DMS 273 (cell line): ENCODE results near the gene KRT34.
"Not testable (repeated sequence)": the region's sequence is repeated elsewhere in the genome, so short reads cannot be mapped to it uniquely, and the experiment has no call there.

ENCODE experiments used
- DNase-seq: peaks from one replicate; lab custom pipeline; 2025; ENCODE audit not compliant: unreplicated experiment; lab: John Stamatoyannopoulos, UW

Gene KRT34

DNA sequence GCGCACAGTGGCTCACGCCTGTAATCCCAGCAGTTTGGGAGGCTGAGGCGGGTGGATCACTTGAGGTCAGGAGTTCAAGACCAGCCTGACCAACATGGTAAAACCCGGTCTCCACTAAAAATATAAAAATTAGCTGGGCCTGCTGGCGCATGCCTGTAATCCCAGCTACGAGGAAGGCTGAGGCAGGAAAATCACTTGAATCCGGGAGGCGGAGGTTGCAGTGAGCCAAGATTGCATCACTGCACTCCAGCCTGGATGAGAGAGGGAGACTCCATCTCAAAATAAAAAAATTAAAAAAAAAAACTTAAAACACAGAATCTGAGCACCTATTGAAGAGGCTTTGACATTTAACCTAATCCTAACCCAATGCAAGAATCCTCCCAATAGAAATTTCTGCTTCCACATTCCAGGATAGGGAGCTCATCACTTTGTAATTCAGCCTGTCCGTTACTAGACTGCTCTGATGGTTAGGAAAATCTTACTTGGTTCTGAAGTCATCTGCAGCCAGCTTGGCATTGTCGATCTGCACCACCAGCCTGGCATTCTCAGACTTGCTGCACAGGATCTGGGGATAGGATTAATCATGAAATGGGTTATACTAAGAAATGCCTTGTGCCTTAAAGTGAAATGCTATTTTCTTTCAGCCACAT, 14.6 kb downstream of the KRT34 start:
- no peak for DNase-seq

DNA sequence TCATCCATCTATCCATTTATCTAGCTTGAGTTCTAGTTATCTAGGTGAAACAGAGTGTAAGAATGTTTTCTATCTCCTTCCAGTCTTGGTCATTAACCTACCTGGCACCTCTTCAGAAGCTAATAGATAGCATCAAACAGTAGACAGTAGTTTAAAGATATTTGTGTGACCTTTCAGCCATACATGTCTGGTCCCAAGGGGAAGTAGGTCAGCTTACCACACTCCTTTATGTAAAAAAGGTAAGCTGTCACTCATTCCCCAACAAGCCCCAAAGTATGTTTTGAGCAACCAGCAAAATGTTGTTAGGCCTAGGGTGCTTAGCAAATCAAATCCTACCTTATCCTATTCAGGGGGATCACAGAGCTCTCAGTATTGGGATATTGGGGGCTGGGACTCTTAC, 16.0 kb downstream of the KRT34 start:
- DNase-seq, result no peak

DNA sequence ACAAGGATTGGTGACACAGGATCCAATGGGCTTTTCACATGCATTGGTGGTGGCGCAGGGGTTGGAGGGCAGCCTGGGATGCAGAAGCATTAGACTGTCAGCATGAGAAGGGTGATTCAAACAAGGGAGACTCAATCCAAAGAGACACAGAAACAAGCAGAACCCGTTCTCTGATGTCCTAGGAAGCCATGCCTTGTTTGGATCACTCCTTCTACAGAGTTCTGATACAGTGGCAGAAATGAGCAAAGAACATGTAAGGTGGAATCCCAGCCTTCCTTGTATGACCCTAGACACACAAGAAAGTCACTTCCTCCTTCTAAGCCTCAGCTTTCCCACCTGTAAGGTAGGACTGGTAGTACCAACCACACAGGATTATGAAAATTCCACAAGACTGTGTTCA, 18.2 kb downstream of the KRT34 start:
- DNase-seq, result no peak

DNA sequence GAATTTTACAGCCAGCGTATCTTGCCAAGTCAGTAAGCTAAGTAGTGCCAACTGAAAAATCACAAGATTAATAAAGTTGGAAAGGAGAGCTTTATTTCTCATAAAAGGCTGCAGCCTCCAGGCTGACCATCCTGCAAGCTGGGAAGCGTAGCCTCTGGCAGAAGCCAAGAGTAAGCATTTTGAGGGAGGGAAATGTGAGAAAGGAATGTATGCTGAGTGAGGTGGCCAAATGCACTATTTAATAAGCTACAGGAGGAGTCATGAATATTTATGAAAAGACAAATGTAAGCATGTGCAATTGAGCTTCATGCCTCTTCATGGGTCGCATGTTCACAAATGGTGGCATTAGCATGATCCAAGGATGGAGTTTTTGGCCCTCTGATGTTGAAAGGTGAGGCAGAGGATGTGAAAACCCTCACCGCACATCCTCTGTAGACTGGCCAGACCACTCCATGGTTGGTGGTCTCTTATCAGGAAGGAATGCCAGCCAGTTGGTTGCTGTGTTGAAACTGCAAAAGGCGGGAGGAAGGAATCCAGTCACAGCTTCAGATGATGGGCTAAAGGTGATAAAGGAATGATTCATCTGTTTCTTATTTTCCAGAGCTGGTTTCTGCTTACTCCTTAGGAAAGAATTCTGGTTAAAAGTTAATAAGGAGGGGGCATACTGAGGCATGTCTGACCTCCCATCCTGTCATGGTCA, 21.7 kb downstream of the KRT34 start:
- DNase-seq, result no peak

DNA sequence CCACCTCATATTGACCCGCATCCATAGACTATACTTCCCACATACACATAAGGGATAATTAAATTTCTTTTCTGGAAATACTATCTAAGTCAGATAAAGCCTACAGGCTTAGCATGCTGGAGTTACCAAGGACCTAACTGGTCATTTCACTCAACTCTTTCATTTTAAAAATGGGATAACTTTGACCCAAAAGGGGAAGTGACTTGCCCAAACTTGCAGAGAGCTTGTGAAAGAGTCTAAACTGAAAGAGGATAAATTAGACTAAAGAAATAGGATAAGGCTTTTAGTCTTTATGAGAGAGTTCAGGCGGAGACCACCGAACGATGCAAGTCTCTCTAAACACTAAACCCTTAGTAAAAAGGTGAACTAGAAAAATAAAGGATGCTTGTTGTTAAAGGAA, 27.6 kb downstream of the KRT34 start:
- DNase-seq, result no peak

DNA sequence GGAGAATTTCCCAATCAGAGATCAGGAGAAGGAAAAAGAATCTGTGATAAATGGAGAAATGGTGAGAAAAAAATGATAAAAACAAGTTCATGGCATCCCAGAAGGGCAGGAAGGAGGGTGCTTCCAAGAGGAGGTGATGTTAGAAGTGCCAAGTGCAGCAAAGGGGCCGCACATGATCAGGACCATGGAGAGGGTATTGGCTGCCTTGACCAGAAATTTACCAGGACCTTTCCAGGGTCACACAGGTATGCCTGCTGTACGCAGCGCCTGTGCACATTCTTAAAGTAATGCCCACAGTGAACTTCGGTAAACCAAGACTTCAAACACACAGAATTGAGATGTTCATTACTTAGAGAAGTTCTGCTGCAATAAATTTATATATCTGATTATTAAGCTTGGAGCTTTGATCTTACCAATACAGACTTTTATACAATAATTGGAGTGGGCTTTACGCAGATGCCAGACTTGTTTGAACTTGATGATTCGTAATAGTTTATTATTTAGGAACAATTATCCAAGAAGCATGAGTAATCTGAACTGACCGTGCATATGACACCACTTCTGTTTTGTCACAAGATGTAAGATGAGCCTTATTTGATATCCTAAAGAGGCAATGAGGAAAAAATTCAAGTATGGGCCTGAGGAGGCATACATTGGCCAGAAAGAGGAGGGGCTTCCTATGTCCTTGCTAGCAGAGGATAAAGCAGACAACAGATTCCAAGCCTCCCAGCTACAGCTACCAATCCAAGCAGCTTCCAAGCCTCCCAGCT, 29.3 kb downstream of the KRT34 start:
- DNase-seq, result no peak

DNA sequence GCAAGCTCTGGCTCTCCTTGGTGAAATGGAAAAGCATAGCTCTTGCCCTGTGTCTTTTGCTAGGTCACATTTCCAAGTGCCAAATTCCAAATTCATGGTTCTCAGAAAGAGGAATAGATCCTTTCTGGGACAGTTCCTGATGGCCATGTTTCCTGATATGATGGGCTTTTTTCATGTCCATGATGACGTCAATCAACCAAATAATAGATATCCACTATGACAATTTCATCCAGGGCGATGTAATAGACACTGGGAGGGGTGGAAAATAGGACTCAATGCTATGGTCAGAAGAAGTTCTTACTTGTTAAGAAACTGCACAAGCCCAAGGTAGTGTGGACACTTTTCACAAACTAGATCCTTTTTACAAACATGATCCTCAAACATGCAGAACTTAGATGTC, 30.9 kb downstream of the KRT34 start:
- no peak for DNase-seq

DNA sequence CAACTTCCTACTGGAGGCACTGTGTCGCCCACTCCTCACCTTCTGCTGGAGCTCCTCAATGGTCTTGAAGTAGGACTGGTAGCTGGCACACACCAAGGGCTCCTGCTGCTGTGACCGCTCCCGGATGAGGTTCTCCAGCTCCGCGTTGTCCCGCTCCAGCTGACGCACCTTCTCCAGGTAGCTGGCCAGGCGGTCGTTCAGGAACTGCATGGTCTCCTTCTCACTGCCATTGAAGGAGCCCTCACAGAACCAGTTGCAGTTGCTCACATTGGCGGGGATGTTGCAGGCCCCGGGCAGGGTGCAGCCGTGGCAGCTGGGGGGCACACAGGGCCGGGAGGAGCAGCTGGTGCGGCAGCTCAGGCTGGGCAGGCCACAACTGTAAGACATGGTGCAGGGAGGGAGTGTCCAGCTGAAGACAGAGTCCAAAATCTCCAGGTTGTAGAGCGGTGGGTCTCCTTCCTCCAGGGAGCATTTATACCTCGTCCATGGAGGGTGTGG, 31.7 kb downstream of the KRT34 start, which contains the start of gene KRT33A:
KRT33A (minus strand) TSS at position 448 of the 498 bp plus-strand sequence; CDS start at position 387, 61 bp downstream.
- not testable (repeated sequence) for DNase-seq

DNA sequence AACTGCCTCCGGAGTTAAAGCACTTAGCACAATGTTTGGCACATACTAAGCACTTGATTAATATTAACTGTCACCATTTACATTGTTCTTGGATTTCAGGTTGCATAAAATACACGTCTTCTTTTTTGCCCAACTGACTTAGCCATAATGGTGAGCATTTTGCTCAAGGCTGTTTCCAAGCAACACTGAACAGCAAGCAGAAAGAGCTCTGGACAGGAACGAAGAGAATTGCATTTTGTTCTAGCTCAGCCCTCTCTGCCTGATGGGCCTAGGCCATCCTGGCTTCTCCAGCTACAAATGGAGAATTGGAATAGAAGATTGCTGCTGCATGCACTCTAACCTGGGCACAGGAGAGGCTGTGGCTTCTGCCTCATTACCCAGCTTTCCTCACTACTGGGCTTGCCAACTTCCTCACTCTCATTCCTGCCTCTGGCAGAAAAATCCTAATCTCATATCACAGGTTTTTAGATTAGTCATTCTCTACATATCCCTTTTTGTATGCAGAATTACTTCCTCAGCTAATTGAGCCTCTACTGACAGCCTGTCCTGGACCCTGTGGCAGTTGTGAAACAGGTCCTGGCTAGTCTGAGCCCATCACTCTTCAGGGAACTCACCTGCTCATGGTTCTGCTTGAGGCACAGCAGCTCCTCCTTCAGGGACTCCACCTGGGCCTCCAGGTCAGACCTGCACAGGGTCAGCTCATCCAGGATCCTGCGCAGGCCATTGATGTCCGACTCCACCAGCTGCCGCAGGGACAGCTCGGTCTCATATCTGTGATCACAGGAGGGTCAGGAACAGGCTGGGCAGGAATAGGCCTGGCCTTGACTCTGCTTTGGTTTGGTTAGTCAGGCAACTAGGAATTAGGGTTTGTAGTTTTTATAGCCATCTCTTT, 34.0 kb downstream of the KRT34 start:
- no peak for DNase-seq

DNA sequence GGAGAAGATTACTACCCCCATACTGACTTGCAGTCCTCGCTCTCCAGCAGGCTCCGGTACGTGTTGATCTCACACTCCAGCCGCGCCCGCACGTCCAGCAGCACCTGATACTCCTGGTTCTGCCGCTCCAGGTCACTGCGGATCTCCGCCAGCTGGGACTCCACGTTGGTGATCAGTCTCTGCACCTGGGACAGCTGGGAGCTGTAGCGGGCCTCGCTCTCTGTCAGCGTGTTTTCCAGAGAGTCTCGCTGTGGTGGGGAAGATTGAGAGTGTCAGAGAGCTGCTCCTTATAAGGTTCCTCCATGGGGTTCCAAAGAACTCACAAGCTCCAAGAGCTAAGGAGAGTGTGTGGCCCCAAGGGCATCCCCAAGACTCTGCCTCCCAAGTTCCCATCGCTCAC, 35.7 kb downstream of the KRT34 start:
- not testable (repeated sequence) for DNase-seq

DNA sequence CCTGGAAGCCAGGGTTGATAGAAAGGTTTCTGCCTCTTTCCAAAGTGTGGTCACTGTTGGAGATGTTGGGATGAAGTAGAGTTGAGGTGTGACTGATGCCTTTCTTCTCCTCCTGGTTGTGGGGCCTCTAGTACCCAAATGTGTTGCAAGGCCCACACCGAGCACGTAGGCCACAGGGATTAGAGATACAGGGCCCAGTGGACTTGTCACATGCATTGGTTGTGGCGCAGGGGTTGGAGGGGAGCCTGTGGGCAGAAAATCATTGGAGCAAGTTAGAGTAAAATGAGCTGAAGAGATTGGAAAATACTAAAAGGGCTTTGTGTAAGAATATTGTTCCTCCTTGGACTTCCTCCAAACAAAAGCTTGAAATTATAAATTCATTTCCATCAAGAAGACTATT, 36.1 kb downstream of the KRT34 start:
- DNase-seq, result no peak

DNA sequence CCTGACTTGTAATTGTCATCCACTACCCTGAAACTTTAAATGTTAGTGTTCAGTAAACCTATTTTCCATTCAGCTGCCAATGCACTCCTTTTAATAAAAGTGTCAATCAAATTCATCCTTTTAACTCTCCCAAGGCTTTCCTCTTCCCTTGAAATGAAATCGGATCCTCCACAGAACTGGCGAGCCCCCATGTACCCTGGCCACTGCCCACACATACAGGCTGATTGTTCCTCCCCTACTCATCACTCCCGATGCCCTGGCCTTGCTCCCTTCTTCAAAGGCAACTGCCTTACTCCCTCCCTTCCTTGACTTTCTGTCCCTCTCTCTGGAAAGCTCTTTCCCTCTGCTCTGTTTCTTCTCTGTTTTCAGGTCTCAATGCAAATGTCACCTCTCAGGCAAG, 39.1 kb downstream of the KRT34 start:
- no peak for DNase-seq

DNA sequence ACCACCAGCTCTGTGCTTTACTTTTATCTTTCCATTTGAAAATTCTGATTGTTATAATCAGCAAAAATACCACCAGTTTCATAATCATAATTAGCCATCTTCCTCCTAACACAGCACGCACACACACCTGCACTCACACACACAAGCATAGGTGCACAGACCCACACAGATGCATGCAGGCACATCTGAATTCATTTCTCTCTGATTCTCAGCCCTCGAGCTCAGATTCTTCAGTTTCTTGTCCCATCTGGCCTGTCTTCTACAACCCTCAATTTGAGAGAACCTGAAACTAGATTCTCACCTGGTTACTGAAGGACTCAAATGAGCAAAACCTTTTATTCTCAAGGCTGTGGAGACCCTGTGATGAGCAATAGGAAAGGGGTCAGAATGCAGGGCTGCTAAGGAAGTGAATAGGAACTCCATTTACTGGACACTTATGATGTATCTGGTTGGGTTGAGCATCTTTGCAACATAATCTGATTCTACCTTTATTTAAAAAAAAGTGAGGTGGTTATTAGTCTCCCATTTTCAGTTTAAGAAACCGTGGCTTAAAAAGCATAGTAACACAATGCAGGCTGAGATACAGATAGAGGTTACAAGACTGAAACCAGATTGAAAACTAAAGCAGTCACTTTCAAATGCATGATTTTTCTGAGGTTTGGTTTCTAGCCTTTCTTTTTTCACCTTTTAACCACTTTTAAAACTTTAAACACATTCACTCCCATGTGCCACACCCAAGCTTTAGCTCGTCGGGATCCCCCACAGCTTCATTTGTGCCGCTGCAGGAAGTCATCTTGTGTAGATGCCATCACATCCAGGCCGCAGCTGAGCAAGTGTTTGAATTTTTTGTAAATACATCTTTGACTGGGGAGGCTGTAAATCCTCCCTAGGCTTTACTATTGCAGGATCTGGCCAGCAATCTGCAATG, 40.9 kb downstream of the KRT34 start:
- no peak for DNase-seq

DNA sequence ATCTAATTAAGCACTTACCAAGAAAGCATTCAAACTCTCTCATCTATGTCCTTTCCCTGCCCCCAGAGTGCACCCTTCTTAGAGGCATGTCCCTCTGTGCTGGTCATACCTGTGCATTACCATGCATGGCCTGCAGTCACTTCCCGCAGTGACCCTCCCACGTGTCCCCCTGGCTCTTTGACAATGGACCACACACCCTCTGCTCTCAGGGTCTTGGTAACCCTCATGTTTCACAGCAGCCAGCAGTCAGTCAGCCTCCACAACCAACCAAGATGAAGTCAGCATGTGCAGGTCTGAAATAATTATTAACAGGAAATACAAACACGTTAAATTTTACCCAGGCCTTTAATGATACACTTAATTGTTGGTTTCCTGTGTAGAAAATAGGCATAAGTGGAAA, 41.6 kb downstream of the KRT34 start:
- DNase-seq, result no peak

DNA sequence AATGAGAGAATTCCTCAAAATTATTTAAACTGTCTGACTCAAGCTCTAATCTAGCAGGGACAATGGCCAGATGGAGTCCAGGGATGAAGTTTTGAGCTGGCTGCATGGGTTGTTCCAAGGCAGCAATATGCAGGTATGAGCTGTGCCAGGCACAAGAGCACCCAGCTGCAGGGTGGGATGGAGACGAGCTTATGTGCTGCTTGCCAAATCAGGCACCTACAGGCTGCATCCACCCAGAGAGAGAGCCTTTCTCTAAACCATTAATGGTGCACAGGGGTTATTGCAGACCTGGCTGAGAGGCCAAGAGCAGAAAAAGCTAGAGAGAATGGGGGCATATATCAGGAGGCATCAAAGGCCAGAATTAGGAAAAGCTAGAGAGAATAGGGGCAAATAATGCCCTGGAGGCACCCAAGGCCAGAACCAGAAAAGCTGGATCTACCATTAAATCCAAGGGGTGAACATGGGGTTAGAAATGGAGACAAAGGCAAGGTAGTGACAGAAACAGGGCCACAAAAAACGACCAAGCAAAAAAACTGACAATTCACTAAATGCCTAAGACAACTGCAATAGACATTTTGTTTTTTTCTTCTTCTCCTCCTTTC, 42.4 kb downstream of the KRT34 start:
- DNase-seq, result no peak

DNA sequence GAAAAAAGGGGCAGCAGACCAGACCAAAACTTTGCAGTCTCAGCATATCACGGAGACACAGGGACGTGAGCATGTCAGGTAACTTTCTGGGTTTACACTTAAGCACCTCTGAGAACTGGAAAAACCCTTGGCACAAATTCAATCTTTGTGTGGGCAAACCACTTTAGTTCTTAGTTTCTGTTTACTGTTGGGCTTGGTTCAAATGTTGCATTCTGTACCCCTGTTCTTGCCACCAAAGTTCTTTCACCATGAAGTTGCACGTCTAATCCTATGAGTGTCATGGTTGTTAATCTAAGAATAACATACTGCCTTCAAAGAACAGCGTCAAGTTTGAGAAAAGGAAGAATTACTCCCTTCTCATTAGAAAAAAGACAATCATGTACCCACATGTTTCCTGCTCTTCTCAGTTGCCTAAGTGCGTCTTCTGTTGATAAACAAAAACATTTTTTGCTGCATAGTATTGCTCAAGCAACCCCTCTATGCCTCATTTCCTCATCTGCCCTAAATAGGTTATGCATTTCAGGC, 43.1 kb downstream of the KRT34 start:
- no peak for DNase-seq

DNA sequence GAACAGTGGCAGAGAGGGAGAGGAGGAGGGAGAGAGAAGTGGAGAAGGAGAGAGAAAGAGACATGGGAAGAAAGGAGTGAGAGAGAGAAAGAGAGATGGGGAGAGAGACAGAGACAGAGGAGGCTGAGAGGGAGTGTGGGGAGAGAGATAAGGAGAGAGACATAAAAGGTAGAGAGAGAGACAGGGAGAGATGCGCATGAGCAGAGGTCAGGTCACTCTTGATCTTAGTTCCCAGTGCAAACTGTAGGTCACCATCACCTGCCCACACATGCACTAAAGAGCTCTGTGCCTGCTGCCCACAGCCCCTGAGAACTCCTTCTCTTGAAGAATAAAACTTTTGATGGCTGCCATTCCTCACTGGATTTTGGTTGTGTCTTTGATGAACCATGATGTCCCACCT, 46.4 kb downstream of the KRT34 start:
- no peak for DNase-seq

DNA sequence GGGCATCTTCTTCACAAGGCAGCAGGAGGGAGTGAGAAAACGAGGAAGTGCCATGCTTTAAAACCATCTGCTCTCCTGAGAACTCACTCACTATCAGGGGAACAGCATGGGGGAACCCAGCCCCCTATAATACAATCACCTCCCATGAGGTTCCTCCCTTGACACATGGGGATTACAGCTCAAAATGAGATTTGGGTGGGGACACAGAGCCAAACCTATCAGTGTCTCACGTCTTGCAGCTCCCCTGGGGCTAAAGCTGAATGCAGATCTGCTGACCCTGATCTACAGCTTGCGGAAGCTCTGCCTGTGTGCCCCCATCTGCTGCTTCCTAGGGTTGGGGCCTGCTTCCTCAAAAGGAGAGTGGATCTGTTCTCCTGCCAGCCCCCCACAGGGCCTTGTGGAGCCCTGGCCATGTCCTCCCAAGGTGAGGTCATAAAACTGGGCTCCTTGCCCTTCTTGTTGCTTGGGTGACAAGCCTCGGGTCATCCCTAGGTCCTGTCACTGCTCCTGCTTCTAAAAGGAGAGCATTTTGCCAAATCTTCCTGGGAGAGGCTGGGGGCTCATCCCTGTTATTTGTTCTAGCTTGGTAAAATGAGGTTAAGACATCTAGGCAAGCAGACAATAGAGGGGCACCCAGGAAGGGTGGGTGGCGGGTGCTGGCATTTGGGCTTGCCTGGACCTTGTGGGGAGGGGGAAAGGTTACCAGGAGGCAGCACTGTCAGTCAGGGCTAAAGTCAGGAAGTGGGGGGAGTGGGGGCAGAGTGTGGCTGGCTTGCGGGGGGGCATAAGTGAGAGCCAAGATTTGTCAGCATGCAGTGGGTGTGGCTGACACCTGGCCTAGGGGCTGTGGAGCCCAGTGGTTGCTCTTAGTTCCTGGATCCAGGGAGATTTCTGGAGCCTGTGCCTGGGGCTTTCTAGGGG, 47.5 kb downstream of the KRT34 start:
- DNase-seq, result no peak
